ENCODE data around the gene TUSC2.

TUSC2 gene

GRCh38 chr3:50317300-50317699, 10.7 kb downstream of the TUSC2 start:
- no peak for TF ChIP-seq CTCF (IDR thresholded peaks at IDR 0.05)

GRCh38 chr3:50316657-50317242, 11.3 kb downstream of the TUSC2 start:
- TF ChIP-seq CTCF (IDR thresholded peaks at IDR 0.05) = no peak

GRCh38 chr3:50314816-50315215, 13.2 kb downstream of the TUSC2 start:
- no peak for TF ChIP-seq CTCF (IDR thresholded peaks at IDR 0.05)

GRCh38 chr3:50314342-50314741, 13.7 kb downstream of the TUSC2 start:
- TF ChIP-seq CTCF (IDR thresholded peaks at IDR 0.05) = no peak

GRCh38 chr3:50304601-50305000, 23.4 kb downstream of the TUSC2 start:
- TF ChIP-seq CTCF (IDR thresholded peaks at IDR 0.05) = no peak

GRCh38 chr3:50303013-50303815, 24.8 kb downstream of the TUSC2 start, which contains the start of gene HYAL1:
HYAL1 (minus strand) TSS chr3:50303574; CDS start chr3:50302956, 618 bp downstream.
- no peak; the same call in 1 of the 2 replicates for TF ChIP-seq CTCF (IDR thresholded peaks at IDR 0.05)

- no peak for TF ChIP-seq CTCF (IDR thresholded peaks at IDR 0.05)
These were observed 25.7 kb downstream of the TUSC2 start for GRCh38 chr3:50302095-50303012.
